ENCODE data around the gene OGT. TPM values are rescaled to one million over a fixed set of nuclear protein-coding genes. Genes with fewer than 3 reads are reported as not detected.
A peak's percentile ranks its signal among the peaks of the same experiment; 100 is the strongest.
"Not testable (repeated sequence)": the region's sequence is repeated elsewhere in the genome, so short reads cannot be mapped to it uniquely, and the experiment has no call there.

OGT gene
- total and polyA plus RNA-seq, 3 donors from 2014 or later: 48.0 to 154 (median 113) TPM

- H3K4me3 ChIP-seq: peak overlapping the region; percentile 48 to 57
- peak; percentile 82 for DNase-seq
These were observed 39.7 kb upstream of the OGT start for GRCh38 chrX:71493111-71493613.

DNA sequence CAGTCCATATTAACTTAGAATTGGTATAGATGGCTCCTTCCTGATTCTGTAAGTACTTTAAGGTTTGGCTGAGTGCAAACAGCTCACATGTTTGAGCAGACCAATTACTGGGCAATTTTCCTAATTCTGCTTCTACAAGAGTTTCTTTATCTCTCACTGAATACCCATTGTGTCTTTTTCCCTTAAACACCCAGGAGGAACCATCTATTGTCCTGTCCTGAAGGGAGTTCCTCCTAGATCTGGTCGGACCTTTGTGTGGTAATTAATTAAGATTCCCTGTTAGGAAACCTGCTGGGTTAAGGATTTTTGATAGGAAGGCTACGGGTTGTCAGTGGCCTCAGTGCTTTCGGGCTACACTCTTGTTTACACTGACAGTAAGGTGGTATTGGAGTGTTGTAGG, 36.9 kb upstream of the OGT start:
- H3K36me3 ChIP-seq (ENCODE audit: low read depth, missing control alignments); intact Hi-C loops (cut with DNase I; ENCODE audit: low total_unique reads); DNase-seq; H3K9me3 ChIP-seq; H3K4me3 ChIP-seq; H3K27ac ChIP-seq; H3K27me3 ChIP-seq; H3K4me1 ChIP-seq: not testable (repeated sequence)
- WGBS, 2 donors: 81 to 92% methylated on average over 3 of the region's 3 CpGs

More at GRCh38 chrX:71493111-71493613, 39.7 kb upstream of the OGT start:
- peak overlapping the region in 1 of 2 donors; percentile 45 for H3K27ac ChIP-seq
- H3K27me3 ChIP-seq: no peaks in the 10 kb centered on the region
- intact Hi-C loops (cut with DNase I; ENCODE audit: low total_unique reads): no loop called here
- H3K36me3 ChIP-seq (ENCODE audit: low read depth, missing control alignments): no peaks in the 10 kb centered on the region
- no peaks in the 10 kb centered on the region for H3K9me3 ChIP-seq
- 20 to 24% methylated on average over 16 of the region's 16 CpGs for WGBS, 2 donors
- H3K4me1 ChIP-seq: no peaks in the 10 kb centered on the region
- TF ChIP-seq, protein P1, sequence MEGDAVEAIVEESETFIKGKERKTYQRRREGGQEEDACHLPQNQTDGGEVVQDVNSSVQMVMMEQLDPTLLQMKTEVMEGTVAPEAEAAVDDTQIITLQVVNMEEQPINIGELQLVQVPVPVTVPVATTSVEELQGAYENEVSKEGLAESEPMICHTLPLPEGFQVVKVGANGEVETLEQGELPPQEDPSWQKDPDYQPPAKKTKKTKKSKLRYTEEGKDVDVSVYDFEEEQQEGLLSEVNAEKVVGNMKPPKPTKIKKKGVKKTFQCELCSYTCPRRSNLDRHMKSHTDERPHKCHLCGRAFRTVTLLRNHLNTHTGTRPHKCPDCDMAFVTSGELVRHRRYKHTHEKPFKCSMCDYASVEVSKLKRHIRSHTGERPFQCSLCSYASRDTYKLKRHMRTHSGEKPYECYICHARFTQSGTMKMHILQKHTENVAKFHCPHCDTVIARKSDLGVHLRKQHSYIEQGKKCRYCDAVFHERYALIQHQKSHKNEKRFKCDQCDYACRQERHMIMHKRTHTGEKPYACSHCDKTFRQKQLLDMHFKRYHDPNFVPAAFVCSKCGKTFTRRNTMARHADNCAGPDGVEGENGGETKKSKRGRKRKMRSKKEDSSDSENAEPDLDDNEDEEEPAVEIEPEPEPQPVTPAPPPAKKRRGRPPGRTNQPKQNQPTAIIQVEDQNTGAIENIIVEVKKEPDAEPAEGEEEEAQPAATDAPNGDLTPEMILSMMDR (IDR thresholded peaks at IDR 0.05): no peak
- TF ChIP-seq POLR2A (IDR thresholded peaks at IDR 0.05): no peak

GRCh38 chrX:71496476-71496875, 36.4 kb upstream of the OGT start:
- Histone ChIP-seq H3K9me3 (no peaks in the 10 kb centered on the region), H3K27me3 (no peaks in the 10 kb centered on the region), H3K4me3 (no peak overlapping the region), H3K36me3 (ENCODE audit: low read depth, missing control alignments) (no peaks in the 10 kb centered on the region), H3K4me1 (no peaks in the 10 kb centered on the region), H3K27ac (no peak overlapping the region)
- no peak for TF ChIP-seq POLR2A (IDR thresholded peaks at IDR 0.05)
- TF ChIP-seq, protein P1 (IDR thresholded peaks at IDR 0.05): no peak
- intact Hi-C loops (cut with DNase I; ENCODE audit: low total_unique reads): no loop called here
- no peak for DNase-seq
- 90 to 99% methylated on average over 2 to 3 of the region's 3 CpGs for WGBS, 2 donors

- H3K27ac ChIP-seq; H3K36me3 ChIP-seq (ENCODE audit: low read depth, missing control alignments); H3K4me1 ChIP-seq; intact Hi-C loops (cut with DNase I; ENCODE audit: low total_unique reads); H3K4me3 ChIP-seq; H3K9me3 ChIP-seq; DNase-seq; H3K27me3 ChIP-seq: not testable (repeated sequence)
- WGBS, 2 donors: 90 to 98% methylated on average over 3 to 5 of the region's 5 CpGs
These were observed 30.8 kb upstream of the OGT start for GRCh38 chrX:71502080-71502479.

GRCh38 chrX:71504346-71504745, 28.6 kb upstream of the OGT start:
- Histone ChIP-seq H3K27me3 (no peaks in the 10 kb centered on the region), H3K4me3 (no peak overlapping the region), H3K9me3 (no peaks in the 10 kb centered on the region), H3K36me3 (ENCODE audit: low read depth, missing control alignments) (no peaks in the 10 kb centered on the region), H3K4me1 (no peaks in the 10 kb centered on the region), H3K27ac (no peak overlapping the region)
- intact Hi-C loops (cut with DNase I; ENCODE audit: low total_unique reads): no loop called here
- DNase-seq: no peak
- TF ChIP-seq, protein P1 (IDR thresholded peaks at IDR 0.05): no peak
- 38 to 40% methylated on average over 1 of the region's 1 CpG for WGBS, 2 donors

- no peak for DNase-seq
- TF ChIP-seq POLR2A (IDR thresholded peaks at IDR 0.05): no peak
- TF ChIP-seq, protein P1 (IDR thresholded peaks at IDR 0.05): no peak
- Histone ChIP-seq H3K4me3 (no peak overlapping the region), H3K9me3 (no peaks in the 10 kb centered on the region), H3K27ac (no peak overlapping the region), H3K4me1 (no peaks in the 10 kb centered on the region), H3K36me3 (ENCODE audit: low read depth, missing control alignments) (no peaks in the 10 kb centered on the region), H3K27me3 (no peaks in the 10 kb centered on the region)
- 100% methylated on average over 1 of the region's 1 CpG for WGBS, 2 donors
- intact Hi-C loops (cut with DNase I; ENCODE audit: low total_unique reads): no loop called here
These were observed 23.6 kb upstream of the OGT start for GRCh38 chrX:71509289-71509688.
